HepG2 (cell line): Measurements from ENCODE around the gene ARHGEF11. TPM values are rescaled to one million over a fixed set of nuclear protein-coding genes. Genes with fewer than 3 reads are reported as not detected.

Source experiments
- ATAC-seq: fragments of 200-7000 bp; cut with Tn5 transposase; 3 replicates; pipeline ENCODE4 v1.9.1; 2020; ENCODE audit warnings: mild to moderate bottlenecking, moderate library complexity
- BruUV-seq: library from RNA; stranded (reverse); fragments of 400-500 nt; replicated peaks from 2 replicates; lab custom pipeline; 2021; lab: Mats Ljungman, UMichigan
- CTCF ChIA-PET: fragments of 300-600 bp; formaldehyde crosslinking; extraction: SDS; loops from one replicate; lab custom pipeline; 2021; ENCODE audit warnings: low total read pairs, inconsistent platforms, low intra/inter-chr PET ratio; lab: Yijun Ruan, JAX
- POLR2A ChIA-PET: fragments of 350-600 bp; sonication (Branson Sonifier 250); formaldehyde crosslinking; loops from one replicate; lab custom pipeline; 2020; ENCODE audit warnings: antibody characterized with exemption, inconsistent platforms; lab: Yijun Ruan, JAX
- DNase-seq: peaks from one replicate; pipeline ENCODE4 v3.0.0-alpha.2; 2015; ENCODE audit warnings: low spot score
- FAIRE-seq: peaks from 3 replicates; lab custom pipeline; 2011; peaks lifted over from hg19 to GRCh38; lab: Jason Lieb, UNC
- H2AFZ ChIP-seq: one replicate; pipeline ENCODE4 v1.6.1; 2011; ENCODE audit warnings: low read length, inconsistent platforms
- H3K27ac ChIP-seq: fragments of 300-600 bp; 3 replicates; pipeline ENCODE4 v1.8.0; 2011; ENCODE audit warnings: mixed run types, mild to moderate bottlenecking, mixed read lengths, low read length, inconsistent platforms; ENCODE audit not compliant: insufficient read depth; ENCODE audit errors: extremely low read length
- H3K27me3 ChIP-seq, 2 experiments: fragments of 200-600 bp in 1 of 2; 2 replicates in 1 of 2; 3 replicates in 1 of 2; pipeline versions ENCODE4 v1.6.0 to v1.8.0; 2011; ENCODE audit warnings: low read length in 2 of 2, mild to moderate bottlenecking in 2 of 2, moderate library complexity in 2 of 2, inconsistent platforms in 1 of 2; ENCODE audit not compliant: insufficient read depth in 2 of 2, control insufficient read depth in 1 of 2
- H3K36me3 ChIP-seq, 2 experiments: fragments of 200-600 bp in 1 of 2; replicated peaks in 1 of 2; 2 replicates in 1 of 2; 3 replicates in 1 of 2; pipeline versions ENCODE4 v1.5.1 to v1.8.0; 2011; ENCODE audit warnings: low read length in 2 of 2, inconsistent platforms in 1 of 2; ENCODE audit not compliant: insufficient read depth in 2 of 2, control insufficient read depth in 1 of 2
- H3K4me1 ChIP-seq: 2 replicates; pipeline ENCODE4 v1.5.1; 2012; ENCODE audit warnings: low read length, inconsistent platforms; ENCODE audit not compliant: insufficient read depth
- H3K4me2 ChIP-seq: 2 replicates; pipeline ENCODE4 v1.6.0; 2011; ENCODE audit warnings: low read depth, low read length, inconsistent platforms
- H3K4me3 ChIP-seq, 3 experiments: fragments of 200-600 bp in 1 of 3; sonication (generic), shearing (Covaris generic) in 1 of 3; replicated peaks in 1 of 3; 2 replicates each; pipeline ENCODE4 v1.5.1; 2011 to 2016; ENCODE audit warnings: low read length in 3 of 3, inconsistent platforms in 2 of 3, low read depth in 2 of 3, mild to moderate bottlenecking in 2 of 3, control low read depth in 1 of 3, mixed read lengths in 1 of 3; ENCODE audit not compliant: insufficient read depth in 1 of 3
- H3K79me2 ChIP-seq: one replicate; pipeline ENCODE4 v1.6.1; 2011; ENCODE audit warnings: low read length, inconsistent platforms; ENCODE audit not compliant: insufficient read depth
- H3K9ac ChIP-seq: 2 replicates; pipeline ENCODE4 v1.6.0; 2011; ENCODE audit warnings: mild to moderate bottlenecking, low read depth, low read length, inconsistent platforms; ENCODE audit not compliant: insufficient read depth
- H3K9me3 ChIP-seq: 2 replicates; pipeline ENCODE4 v1.5.1; 2012; ENCODE audit warnings: mild to moderate bottlenecking, low read length
- H4K20me1 ChIP-seq: 2 replicates; pipeline ENCODE4 v1.6.0; 2011; ENCODE audit warnings: inconsistent platforms, mild to moderate bottlenecking, low read length, moderate library complexity; ENCODE audit not compliant: insufficient read depth
- DMAP1 ChIP-seq: IDR thresholded peaks from 2 replicates; pipeline ENCODE4 v1.6.1; 2016
- MTF2 ChIP-seq: sonication (generic); formaldehyde crosslinking; IDR thresholded peaks from 2 replicates; pipeline ENCODE4 v1.5.0; 2020; ENCODE audit warnings: missing genetic modification reagents, borderline replicate concordance
- TERF1 ChIP-seq: sonication (generic); formaldehyde crosslinking; IDR thresholded peaks from 2 replicates; pipeline ENCODE4 v1.8.0; 2022; ENCODE audit warnings: mild to moderate bottlenecking, missing genetic modification reagents, moderate library complexity
- THAP11 ChIP-seq: IDR thresholded peaks from 2 replicates; pipeline ENCODE4 v1.6.1; 2016; ENCODE audit warnings: missing biosample characterization, missing genetic modification reagents
- U2AF1 ChIP-seq: fragments of 200-400 bp; formaldehyde crosslinking; optimal IDR thresholded peaks from 2 replicates; pipeline ENCODE3; 2017; ENCODE audit warnings: mild to moderate bottlenecking, low read depth, low read length
- ZBED4 ChIP-seq: sonication (generic); formaldehyde crosslinking; IDR thresholded peaks from 2 replicates; pipeline ENCODE4 v1.4.0; 2020; ENCODE audit warnings: missing genetic modification reagents, borderline replicate concordance
- ZBTB33 ChIP-seq: sonication (generic); formaldehyde crosslinking; IDR thresholded peaks from 2 replicates; pipeline ENCODE4 v1.4.0; 2020; ENCODE audit warnings: missing genetic modification reagents
- ZNF124 ChIP-seq: sonication (generic); formaldehyde crosslinking; IDR thresholded peaks from 2 replicates; pipeline ENCODE4 v1.4.0; 2020; ENCODE audit warnings: missing genetic modification reagents
- ZNF432 ChIP-seq: sonication (generic); formaldehyde crosslinking; IDR thresholded peaks from 2 replicates; pipeline ENCODE4 v1.5.0; 2020; ENCODE audit warnings: missing genetic modification reagents, mild to moderate bottlenecking, borderline replicate concordance
- ZNF724P ChIP-seq: sonication (generic); formaldehyde crosslinking; IDR thresholded peaks from 2 replicates; pipeline ENCODE4 v1.8.0; 2022; ENCODE audit warnings: missing genetic modification reagents, borderline replicate concordance
- ZNF878 ChIP-seq: sonication (generic); formaldehyde crosslinking; IDR thresholded peaks from 2 replicates; pipeline ENCODE4 v1.8.1; 2023; ENCODE audit warnings: mild to moderate bottlenecking, missing genetic modification reagents, moderate library complexity
- in situ Hi-C: cut with HindIII; loops from 2 replicates; pipeline ENCODE4 v1.10.0; 2017; ENCODE audit warnings: low pct_unique_long_range_greater_than_20kb; ENCODE audit not compliant: extremely low pct_ligation_motif_present
- intact Hi-C: fragments of 100-400 bp; cut with micrococcal nuclease; formaldehyde crosslinking; loops from one replicate; pipeline ENCODE4 v1.10.0; 2022; ENCODE audit not compliant: unreplicated experiment
- polyA plus RNA-seq, 8 experiments: library from polyadenylated mRNA; depleted of rRNA in 3 of 8; stranded (reverse) in 7 of 8; unstranded in 1 of 8; fragments of >200 nt; fragmentation: Illumina TruSeq in 4 of 8; extraction: Trizol in 4 of 8; gene quantifications; 2 replicates each; pipeline versions ENCODE4 v1.2.1 to v1.2.3, GENCODE V29; 2011 to 2016; ENCODE audit warnings: low read depth in 4 of 8, missing spikeins in 1 of 8, mixed read lengths in 1 of 8; ENCODE audit not compliant: insufficient read depth in 1 of 8
- total RNA-seq, 5 experiments: library from RNA; depleted of rRNA; stranded (reverse); fragments of >200 nt; fragmentation: Illumina TruSeq; extraction: Trizol; gene quantifications; 2 replicates each; pipeline ENCODE4 v1.2.3, GENCODE V29; 2016; ENCODE audit warnings: low read depth in 1 of 5
- TF ChIP-seq, protein P1 (sequence below): sonication (generic); formaldehyde crosslinking; IDR thresholded peaks from 2 replicates; pipeline ENCODE4 v1.4.0; 2020; ENCODE audit warnings: missing genetic modification reagents, borderline replicate concordance

ARHGEF11 gene
- total and polyA plus RNA-seq, 2 of the 13 experiments (the other 11 are each of a cell fraction or from before 2014, with no cell fraction given): 16.5 to 21.2 TPM

DNA sequence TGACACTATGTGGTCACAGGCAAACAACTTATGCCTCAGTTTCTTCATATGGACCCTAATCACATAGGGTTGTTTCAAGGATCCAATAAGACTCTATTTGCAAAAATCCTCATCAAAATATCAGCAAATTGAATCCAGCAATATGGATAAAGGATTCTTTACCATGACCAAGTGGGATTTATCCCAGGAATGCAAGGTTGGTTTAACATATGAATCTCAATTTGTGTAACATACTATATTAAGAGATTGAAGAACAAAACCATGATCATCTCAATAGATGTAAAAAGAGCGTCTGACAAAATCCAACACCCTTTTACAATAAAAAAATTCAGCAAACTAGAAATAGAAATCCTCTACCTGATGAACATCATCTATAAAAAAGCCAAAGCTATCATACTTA is 23.9 kb downstream of the ARHGEF11 start (continued):
- TF ChIP-seq DMAP1 (CRISPR knock-in tag) (no peak), MTF2 (CRISPR knock-in tag) (no peak), THAP11 (CRISPR knock-in tag) (no peak), ZNF878 (CRISPR knock-in tag) (no peak), TERF1 (CRISPR knock-in tag) (no peak)

DNA sequence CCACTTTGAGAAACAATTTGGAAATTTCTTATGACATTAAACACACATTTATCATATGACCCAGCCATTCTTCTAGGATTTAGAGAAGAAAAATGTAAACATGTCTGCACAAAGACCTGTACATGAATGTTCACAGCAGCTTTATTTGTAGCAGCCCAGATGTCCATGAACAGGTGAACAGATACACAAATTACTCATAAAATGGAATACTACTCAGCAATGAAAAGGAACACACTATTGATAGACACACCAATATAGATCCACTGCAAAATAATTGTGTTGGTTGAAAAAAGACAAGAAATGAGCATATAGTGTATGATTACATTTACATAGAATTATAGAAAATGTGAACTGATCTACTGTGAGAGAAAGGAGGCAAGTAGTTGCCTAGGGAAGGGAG is 26.1 kb downstream of the ARHGEF11 start:
- FAIRE-seq: no peak
- Histone ChIP-seq H3K9me3 (peaks cover 11% of the 10 kb centered on the region), H3K9ac (no peak overlapping the region), H2AFZ (no peak overlapping the region), H4K20me1 (peaks cover 6% of the 10 kb centered on the region; the same call in 1 of the 2 replicates), H3K79me2 (peaks cover 26% of the 10 kb centered on the region), H3K4me3 (no peak overlapping the region), H3K27me3 (no peaks in the 10 kb centered on the region), H3K4me2 (no peak overlapping the region), H3K4me1 (no peaks in the 10 kb centered on the region), H3K27ac (no peak overlapping the region), H3K36me3 (no peaks in the 10 kb centered on the region)
- POLR2A ChIA-PET: no interaction called here
- BruUV-seq: no TSS peak
- CTCF ChIA-PET: no interaction called here
- TF ChIP-seq, protein P1, sequence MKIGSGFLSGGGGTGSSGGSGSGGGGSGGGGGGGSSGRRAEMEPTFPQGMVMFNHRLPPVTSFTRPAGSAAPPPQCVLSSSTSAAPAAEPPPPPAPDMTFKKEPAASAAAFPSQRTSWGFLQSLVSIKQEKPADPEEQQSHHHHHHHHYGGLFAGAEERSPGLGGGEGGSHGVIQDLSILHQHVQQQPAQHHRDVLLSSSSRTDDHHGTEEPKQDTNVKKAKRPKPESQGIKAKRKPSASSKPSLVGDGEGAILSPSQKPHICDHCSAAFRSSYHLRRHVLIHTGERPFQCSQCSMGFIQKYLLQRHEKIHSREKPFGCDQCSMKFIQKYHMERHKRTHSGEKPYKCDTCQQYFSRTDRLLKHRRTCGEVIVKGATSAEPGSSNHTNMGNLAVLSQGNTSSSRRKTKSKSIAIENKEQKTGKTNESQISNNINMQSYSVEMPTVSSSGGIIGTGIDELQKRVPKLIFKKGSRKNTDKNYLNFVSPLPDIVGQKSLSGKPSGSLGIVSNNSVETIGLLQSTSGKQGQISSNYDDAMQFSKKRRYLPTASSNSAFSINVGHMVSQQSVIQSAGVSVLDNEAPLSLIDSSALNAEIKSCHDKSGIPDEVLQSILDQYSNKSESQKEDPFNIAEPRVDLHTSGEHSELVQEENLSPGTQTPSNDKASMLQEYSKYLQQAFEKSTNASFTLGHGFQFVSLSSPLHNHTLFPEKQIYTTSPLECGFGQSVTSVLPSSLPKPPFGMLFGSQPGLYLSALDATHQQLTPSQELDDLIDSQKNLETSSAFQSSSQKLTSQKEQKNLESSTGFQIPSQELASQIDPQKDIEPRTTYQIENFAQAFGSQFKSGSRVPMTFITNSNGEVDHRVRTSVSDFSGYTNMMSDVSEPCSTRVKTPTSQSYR (CRISPR knock-in tag): no peak
- no peak for TF ChIP-seq U2AF1
- no peak for TF ChIP-seq ZBED4
- TF ChIP-seq ZNF124 (CRISPR knock-in tag): no peak
- TF ChIP-seq ZBTB33 (CRISPR knock-in tag): no peak
- no peak for TF ChIP-seq ZNF432 (CRISPR knock-in tag)
- TF ChIP-seq ZNF724P (CRISPR knock-in tag): no peak
- ATAC-seq: no peak
- intact Hi-C loops: no loop called here
- DNase-seq: no peak
- in situ Hi-C loops: no loop called here
